Hindlimb muscle (tissue), 1 donor: ENCODE measurements around the gene TTC17. TPM values are rescaled to one million over a fixed set of nuclear protein-coding genes. Genes with fewer than 3 reads are reported as not detected.
"Not testable (repeated sequence)": the region's sequence is repeated elsewhere in the genome, so short reads cannot be mapped to it uniquely, and the experiment has no call there.

Source experiments
- DNase-seq: peaks from one replicate; pipeline ENCODE4 v3.0.0-alpha.2; 2013
- polyA plus RNA-seq: library from polyadenylated mRNA; unstranded; fragments of 120-200 nt; gene quantifications from one replicate; pipeline ENCODE4 v1.2.1, GENCODE V29; 2013; ENCODE audit not compliant: insufficient read length

TTC17 gene
- polyA plus RNA-seq, 1 donor, result 64.4 TPM

DNA sequence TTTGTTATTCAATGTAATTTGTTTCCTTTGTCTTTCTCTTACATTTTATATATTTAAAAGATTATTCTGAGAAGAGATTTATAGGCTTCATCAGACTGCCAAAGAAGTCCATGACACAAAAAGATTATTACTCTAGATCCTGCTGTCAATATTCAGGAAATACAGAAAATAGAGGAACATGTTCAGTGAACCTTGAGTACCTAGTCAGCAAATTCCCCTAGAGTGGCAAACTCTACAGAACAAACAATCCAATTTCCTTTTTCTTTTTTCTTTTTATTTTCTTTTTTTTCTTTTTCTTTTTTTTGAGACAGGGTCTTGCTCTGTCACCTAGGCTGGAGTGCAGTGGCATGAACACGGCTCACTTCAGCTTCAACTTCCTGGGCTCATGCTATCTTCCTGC, 23.9 kb downstream of the TTC17 start:
- DNase-seq, result no peak

DNA sequence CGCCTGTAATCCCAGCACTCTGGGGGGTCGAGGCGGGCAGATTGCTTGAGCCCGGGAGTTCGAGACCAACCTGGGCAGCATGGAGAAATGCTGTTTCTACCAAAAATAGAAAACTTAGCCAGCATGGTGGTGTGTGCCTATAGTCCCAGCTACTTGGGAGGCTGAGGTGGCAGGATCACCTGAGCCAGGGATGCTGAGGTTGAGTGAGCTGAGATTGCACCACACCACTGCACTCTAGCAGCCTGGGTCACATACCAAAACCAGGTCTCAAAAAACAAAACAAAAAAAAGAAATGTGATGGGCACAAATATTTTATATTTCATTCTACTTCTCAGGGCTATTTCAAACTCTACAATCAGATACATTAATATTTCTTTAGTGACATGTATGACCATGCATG, 25.7 kb downstream of the TTC17 start:
- DNase-seq, result no peak

DNA sequence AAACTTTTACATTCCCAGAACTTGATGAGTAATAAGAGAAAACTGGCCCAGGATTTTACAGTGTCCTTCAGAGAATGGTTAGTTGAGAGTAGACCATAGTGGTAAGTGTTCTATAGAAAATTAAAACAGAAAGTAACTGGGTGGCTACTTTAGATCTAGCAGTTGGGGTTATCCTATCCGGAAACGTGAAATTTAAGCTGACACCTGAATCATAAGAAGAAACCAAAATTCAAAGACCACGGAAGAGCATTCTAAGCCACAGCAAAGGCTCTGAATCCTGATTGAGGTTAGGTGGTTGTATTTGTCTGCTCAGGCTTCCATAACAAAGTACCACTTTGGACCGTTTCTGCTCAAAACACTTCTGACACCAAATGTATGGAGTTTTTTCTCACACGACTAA, 34.0 kb downstream of the TTC17 start:
- no peak for DNase-seq

DNA sequence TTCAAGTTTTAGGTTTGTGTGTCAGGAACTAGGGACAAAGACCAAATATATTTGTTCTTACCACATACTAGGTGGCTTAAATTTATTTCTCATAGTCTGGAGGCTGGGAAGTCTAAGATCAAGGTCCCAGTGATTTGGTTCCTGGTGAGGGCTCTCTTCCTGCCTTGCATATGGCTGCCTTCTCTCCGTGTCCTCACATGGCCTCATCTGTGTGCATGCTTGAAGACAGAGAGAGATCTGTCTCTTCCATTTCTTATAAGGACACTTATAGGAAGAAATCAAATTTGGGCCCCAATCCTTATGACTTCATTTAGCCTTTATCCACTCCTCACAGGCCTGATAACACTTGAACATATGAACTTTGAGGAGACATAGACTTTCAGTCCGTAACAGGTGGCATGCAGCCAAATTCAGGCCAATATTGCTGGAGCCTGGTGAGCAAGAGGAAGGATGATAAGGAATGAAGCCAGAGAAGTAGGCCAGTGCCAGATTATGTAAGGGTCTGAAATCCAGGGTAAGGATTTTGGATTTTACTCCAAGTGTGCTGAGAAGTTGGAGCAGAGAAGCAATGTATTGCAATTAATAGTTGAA, 35.1 kb downstream of the TTC17 start:
- no peak for DNase-seq

DNA sequence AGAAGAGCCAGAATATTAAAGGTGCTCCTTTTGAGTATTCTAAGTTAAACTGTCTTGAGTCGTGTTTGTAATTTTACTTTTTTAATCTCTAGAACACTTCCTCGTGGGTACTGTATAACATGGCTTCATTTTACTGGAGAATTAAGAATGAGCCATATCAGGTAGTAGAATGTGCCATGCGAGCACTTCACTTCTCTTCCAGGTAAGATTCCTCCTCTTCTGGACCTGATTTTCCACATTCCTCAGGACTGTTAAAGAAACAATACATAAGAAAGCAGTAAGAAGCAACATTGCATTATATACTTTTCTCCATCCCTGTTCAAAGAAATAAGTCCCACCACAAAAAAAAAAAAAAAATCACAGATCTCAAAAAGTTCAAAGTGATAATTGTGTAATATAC, 37.9 kb downstream of the TTC17 start:
- no peak for DNase-seq

DNA sequence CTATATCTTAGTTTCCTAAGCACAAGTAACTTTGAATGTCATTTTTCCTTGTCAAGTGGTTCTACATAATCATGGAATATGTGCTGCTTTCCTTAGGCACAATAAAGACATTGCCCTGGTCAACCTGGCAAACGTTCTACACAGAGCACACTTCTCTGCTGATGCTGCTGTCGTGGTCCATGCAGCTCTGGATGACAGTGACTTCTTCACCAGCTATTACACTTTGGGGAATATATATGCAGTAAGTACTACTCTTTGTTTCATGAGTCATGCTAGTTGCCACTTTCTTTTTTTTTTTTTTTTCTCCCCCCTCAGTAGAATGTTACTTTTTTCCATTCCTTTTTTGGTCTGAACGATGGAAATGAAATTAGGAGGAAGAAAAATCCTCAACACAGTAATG, 38.5 kb downstream of the TTC17 start:
- DNase-seq, result no peak

DNA sequence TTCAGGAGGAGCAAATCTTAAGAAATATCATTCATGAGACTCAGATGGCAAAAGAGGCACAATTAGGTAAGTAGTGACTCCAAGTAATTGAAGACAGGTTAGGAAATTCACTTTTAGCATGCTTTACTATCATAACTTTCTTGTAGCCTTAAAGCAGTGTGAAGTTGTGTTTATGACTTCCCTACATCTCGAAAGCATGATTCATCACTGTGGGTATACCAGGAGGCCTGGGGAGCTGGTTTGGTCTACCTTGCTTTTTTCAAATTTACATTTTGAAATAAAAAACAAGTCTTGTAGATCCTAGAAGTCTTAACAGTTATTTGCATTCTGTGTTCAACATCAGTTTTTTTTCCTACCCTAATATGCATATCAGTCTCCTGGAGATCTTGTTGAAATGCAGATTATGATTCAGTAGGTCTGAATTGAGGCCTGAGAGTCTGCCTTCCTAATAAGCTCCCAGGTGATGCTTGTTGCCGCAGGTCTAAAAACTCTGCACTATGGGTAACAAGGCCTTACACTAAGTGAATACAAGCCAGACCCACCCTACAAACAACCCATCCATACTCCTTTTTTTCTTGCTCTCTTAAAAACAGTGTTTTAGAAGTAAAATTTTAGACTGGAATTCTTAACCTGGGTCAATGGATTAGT, 41.4 kb downstream of the TTC17 start:
- no peak for DNase-seq

DNA sequence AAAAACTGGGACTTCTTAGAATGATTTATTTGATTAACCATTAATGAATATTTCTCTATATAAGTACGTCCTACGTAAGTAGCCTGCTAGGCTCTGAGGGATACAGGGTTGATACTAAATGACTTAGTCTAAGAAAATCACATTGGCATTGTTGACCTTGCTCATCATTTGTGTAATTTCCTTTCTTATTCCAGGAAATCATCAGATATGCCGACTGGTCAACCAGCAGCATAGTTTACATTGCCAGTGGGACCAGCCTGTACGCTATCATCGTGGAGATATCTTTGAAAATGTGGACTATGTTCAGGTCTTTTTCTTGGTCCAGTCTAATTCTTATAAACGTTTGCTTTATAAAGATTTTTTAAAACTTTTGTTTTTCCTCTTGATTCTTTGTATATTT, 42.5 kb downstream of the TTC17 start:
- no peak for DNase-seq

DNA sequence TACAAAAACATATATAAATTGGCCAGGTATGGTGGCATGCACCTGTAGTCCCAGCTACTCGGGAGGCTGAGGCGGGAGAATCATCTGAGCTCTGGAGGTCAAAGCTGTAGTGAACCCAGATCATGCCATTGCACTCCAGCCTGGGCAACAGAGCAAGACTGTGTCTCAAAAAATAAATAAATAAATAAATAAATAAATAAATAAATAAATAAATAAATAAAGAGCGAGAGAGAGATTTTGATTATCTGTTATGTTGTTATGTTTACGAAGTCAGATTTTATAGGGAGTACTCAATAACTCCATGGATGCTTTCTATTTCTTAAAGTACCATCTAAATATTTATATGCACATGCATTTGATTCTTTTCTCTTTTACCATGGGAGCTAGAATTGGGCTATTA, 43.1 kb downstream of the TTC17 start:
- DNase-seq, result not testable (repeated sequence)

DNA sequence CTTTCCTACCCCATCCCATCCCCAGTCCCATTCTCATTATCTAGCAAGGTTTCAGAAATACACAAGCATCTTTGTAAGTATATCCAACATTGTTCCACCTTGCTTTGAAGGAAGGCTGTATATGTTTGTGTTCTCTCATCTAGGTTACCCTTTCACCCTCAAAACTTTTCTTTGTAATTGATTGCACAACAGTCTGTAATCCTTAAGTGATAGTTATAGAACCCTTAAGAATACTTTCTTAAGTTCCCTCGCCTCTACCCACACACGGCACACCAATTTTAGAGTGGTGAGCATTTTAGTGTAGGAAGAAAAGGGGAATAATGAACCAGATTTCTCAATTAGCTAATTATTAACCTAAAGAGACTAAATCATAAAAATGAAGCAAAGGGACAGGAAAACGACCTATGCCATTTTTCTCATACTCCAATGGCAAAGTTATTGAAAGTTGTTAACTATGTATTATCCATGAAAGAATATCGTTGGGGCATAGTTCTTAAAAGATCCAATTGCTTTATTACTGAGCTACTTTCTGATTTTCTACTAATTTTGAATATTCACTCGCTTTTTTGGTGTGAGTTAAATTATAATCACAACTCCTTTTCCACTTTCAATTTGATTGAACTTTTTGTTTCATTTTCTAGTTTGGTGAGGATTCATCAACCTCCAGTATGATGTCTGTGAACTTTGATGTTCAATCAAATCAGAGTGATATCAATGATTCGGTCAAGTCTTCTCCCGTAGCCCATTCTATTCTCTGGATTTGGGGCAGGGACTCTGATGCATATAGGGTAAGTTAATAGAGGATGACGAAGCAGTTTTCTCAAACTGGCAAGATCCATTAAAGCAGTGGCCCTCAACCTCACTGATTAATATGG, 44.9 kb downstream of the TTC17 start:
- DNase-seq, result no peak

DNA sequence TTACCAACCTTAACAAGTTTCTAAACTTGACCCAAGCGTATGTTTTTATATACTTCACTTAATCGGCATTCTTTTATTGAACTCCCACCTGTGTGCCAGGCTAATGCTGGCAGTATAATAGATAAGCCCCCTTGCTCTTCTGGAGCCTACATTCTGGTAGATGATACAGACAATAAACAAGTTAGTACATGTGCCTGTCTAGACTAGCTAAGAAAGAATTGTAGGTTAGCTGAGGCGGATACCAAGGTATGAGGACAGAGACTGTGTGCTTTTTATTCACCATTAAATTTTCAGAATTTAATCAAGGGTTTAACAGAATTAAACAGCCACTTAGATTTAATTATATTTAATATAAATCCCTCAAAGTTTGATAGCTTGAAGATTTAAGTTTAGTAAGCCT, 45.7 kb downstream of the TTC17 start:
- no peak for DNase-seq

DNA sequence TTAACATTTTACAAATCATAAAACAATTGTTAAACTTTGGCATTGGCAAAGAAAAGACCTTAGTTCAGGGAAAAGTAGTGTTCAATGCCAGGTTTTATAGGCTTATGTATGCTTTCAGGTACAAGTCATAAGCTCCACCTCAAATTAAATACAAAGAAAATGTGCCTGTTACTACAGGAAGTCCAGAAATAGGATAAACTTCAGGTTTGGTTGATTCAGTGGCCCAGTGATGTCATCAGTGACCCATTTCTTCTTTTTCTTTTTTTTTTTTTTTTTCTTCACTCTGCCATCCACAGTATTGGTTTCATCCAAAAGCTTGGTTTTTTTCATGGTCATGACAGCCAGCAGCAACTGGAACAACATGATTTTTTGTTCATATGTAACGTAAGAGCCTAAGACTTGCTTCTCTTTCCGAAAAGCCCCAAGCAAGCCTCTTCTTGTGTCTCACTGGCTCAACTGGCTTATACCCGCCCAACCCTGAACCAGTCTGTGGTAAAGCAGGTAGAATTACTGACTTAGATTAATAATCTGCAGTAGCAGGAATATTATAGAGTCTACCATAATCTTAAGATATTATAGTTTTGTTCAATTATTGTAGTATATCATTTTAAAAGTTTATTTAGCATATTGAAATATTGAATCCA, 46.2 kb downstream of the TTC17 start:
- DNase-seq, result no peak

DNA sequence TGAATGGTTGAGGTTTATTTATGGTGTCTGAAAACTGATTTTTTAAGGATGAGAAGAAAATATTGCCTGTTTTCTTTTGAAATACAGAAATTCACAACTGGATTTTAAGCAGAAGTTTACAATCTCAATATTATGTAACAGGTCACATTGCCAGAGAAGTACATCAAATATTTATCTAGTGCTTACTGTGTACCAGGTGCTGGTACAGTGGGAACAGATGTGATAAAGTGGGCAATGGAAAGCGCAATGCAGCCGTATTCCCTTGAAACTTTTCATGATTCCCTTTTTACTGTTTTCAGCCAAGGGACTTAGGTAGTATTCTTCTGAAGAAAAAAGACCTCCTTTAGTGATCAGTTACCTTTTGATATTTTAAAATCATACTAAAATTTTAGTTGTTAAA, 49.6 kb downstream of the TTC17 start:
- DNase-seq, result no peak

DNA sequence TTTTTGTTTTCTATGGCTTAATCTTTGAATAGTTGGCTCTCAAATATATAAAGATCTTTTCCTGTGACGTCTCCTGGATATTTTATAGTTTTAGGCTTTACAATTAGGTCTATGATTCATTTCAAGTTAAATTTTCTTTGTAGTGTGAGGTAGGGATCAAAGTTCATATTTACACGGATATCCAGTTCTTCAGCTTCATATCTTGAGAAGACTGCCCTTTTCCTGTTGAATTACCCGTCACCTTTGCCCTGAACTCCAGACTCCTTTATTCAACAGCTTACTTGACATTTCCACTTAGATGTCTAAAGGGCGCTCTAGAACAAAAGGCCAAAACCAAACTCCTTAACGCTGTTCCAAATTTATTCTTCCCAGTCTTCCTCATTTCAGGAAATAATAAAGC, 51.7 kb downstream of the TTC17 start:
- no peak for DNase-seq

DNA sequence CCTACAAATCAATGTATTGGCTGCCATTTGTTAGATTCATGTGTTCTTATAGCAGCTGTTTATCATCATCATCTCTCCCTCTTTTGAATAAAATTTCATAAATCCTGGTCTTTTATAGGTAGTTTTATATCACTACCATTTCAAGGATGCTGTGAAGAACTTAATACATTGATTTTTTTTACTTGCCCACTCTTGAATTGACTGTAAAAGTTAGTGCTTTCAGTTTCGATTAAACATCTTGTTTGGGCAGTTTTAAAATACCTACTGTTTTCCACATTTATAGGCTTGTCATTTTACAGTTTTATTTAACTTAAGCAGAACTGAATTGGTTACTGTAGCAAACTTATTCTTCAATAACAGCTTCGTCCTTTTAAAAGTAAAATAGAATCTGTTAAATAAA, 59.5 kb downstream of the TTC17 start:
- no peak for DNase-seq

DNA sequence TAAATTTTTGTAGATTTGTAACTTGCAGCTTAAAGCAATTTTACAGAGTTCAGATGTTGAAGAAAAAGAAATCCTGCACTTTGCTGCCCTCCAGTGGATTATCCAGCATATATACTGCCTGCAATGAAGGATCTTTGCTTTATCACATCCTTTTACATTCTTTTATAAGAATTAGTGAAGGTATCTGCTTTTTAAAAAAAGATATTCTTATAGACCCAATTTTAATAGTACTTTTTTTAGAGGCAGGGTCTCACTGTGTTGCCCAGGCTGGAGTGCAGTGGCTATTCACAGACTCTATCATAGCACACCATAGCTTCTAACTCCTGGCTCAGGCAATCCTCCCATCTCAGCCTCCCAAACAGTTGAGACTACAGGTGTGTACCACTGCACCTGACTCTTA, 60.7 kb downstream of the TTC17 start:
- DNase-seq, result peak; percentile 18

DNA sequence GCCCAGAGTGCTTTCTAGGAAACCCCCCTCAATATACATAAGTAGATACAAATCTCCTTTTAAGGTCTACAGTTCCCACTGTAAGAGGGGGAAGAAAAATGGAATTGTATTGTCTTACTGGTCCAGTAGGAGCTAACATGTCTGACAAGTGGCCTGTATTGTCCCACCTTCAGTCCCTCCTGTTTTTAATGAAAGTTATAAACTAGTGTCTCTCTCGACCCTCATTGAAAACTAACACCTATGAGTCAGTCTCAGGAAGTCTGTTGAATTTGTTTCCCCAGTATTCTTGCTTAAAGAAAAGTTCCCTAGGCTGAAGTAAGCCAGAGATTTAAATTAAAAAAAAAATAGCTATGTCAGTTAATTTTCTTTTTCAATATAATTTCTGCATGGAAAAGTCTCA, 69.3 kb downstream of the TTC17 start:
- no peak for DNase-seq

DNA sequence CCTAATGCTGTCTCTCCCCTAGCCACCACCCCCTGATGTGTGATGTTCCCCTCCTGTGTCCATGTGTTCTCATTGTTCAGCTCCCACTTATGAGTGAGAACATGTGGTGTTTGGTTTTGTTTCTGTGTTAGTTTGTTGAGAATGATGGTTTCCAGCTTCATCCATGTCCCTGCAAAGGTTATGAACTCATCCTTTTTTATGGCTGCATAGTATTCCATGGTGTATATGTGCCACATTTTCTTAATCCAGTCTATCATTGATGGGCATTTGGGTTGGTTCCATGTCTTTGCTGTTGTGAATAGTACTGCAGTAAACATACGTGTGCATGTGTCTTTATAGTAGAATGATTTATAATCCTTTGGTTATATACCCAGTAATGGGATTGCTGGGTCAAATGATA, 72.2 kb downstream of the TTC17 start:
- DNase-seq, result not testable (repeated sequence)

DNA sequence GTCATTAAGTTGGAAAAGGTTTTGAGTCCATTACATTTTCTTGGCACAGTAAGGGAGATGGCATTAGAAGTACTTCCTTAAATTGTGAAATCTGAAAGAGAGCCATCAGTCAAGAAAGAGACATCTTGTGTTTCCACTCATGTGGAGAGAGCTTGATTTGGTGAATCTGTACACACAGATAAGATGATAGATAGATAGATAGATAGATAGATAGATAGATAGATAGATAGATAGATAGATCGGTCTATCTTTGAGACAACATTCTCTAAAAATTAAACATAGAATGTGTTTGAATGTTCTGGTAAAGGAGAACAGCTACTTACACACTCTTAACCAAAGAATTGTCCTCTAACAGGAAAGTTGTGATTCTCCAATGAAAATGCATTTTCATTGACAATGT, 76.2 kb downstream of the TTC17 start:
- no peak for DNase-seq

DNA sequence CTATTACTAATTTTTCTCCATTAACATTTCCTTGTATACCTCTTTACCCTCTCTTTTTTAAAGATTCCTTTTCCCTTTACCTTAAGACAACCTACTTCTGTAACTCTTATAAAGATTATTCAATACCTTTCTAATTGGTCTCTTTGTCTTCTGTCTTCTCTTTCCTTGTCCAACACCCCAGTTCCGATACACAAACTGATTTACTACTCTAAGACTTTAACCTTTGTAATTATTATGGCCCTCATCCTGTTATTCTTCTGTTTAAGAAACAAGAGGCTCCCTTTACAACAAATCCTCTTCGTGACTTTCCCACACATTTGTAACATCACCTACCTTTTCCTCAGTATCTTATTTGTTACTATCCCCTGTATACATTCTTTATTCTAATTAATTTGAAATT, 81.8 kb downstream of the TTC17 start:
- DNase-seq, result no peak

DNA sequence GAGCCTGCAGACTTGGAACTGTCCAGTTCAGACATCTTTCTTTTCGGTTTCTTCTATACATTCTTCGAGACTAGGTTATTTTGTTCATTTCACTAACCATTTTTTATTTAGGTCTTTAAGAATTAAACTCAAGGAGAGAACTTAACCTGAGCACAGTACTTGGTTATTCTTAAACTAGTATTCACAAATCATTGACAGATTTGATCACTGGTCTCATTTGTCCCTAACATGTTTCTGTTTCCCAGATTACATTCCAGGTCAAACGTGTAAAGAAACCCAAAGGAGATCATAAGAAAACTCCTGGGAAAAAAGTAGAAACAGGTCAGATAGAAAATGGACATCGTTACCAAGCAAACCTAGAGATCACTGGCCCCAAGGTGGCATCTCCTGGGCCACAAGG, 85.1 kb downstream of the TTC17 start:
- DNase-seq, result no peak

DNA sequence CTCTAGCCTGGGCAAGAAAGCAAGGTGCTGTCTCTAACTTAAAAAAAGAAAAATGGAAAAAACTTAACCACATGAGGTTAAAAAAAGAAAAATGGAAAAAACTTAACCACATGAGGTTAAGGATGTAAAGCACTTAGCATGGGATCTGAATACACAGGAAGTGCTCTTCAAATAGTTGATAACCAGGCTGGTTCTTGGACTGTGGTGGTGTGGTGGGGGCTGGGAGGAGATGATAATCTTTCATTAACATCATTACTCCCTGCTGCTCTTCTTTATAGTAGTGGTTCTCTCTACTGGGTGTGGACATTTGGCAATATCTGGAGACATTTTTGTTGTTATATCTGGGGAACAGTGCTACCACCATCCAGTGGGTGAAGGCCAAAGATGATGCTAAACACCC, 88.4 kb downstream of the TTC17 start:
- no peak for DNase-seq

DNA sequence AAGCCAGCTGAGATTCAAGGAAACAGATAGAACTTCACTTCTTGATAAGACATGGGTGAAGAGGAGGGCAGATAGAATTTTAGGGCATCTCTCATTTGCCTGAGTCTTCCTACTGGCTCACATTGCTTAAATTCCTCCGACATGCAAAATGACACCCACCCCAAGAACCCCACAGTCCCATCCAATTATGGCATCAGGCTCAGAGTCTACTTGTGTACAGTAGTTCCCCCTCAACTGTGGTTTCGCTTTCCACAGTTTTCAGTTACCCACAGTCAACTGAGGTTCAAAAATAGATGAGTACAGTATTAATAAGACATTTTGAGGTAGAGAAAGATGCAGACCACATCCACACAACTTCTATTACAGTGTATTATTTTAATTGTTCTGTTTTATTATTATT, 99.8 kb downstream of the TTC17 start:
- DNase-seq, result no peak

DNA sequence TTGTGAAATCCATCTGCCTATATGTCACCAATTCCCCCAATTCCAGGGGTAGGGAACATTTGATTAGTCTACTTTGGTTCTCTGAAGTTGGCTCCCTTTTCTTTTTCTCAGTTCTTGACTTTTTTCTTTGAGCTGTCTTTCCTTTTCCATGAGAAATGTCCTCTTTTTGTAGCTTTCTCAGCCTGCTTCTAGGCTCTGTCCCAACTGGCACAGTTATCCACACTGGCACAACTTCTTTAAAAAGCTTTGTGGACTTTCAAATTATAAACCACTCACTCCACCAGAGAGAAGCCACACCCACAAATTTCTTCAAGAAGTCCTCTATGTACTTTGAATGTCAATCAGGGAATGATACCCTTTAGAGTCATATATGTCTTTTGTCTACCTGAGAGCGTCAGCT, 100.5 kb downstream of the TTC17 start:
- DNase-seq, result no peak
